A673 (cell line): ENCODE measurements around the gene ATAD3C. TPM values are rescaled to one million over a fixed set of nuclear protein-coding genes. Genes with fewer than 3 reads are reported as not detected.
"Not testable (repeated sequence)": the region's sequence is repeated elsewhere in the genome, so short reads cannot be mapped to it uniquely, and the experiment has no call there.

Experiments used
- BruUV-seq: library from RNA; stranded (reverse); fragments of 400-500 nt; replicated peaks from 2 replicates; lab custom pipeline; 2021; lab: Mats Ljungman, UMichigan
- CTCF ChIA-PET: fragments of 300-600 bp; sonication (Branson Sonifier 250); formaldehyde crosslinking; loops from one replicate; lab custom pipeline; 2022; ENCODE audit warnings: antibody characterized with exemption; lab: Charles Lee
- POLR2A ChIA-PET: fragments of 300-600 bp; sonication (Branson Sonifier 250); formaldehyde crosslinking; loops from one replicate; lab custom pipeline; 2022; ENCODE audit warnings: antibody characterized with exemption; ENCODE audit not compliant: low non-redundant PET; lab: Charles Lee
- DNase-seq: peaks from one replicate; pipeline ENCODE4 v3.0.0-alpha.2; 2015; ENCODE audit warnings: low spot score
- H3K27ac ChIP-seq: fragments of 200-600 bp; sonication (generic); 2 replicates; pipeline ENCODE4 v1.5.1; 2016; ENCODE audit warnings: mixed run types, low read depth, mild to moderate bottlenecking, mixed read lengths, antibody characterized with exemption, low read length; ENCODE audit not compliant: poor library complexity, severe bottlenecking
- H3K27me3 ChIP-seq: fragments of 200-600 bp; sonication (generic); replicated peaks from 2 replicates; pipeline ENCODE4 v1.6.1; 2017; ENCODE audit warnings: mixed run types, low read depth, mild to moderate bottlenecking, mixed read lengths, antibody characterized with exemption, low read length; ENCODE audit not compliant: insufficient read depth, poor library complexity
- H3K36me3 ChIP-seq: fragments of 200-600 bp; sonication (generic); 2 replicates; pipeline ENCODE4 v1.6.1; 2016; ENCODE audit warnings: mixed run types, mild to moderate bottlenecking, mixed read lengths, antibody characterized with exemption, low read length; ENCODE audit not compliant: insufficient read depth, poor library complexity, severe bottlenecking
- H3K4me1 ChIP-seq: fragments of 200-600 bp; sonication (generic); 2 replicates; pipeline ENCODE4 v1.6.1; 2017; ENCODE audit warnings: mixed run types, mild to moderate bottlenecking, mixed read lengths, antibody characterized with exemption, low read length; ENCODE audit not compliant: insufficient read depth, poor library complexity, severe bottlenecking
- H3K4me3 ChIP-seq: fragments of 200-600 bp; sonication (generic); 2 replicates; pipeline ENCODE4 v1.5.1; 2016; ENCODE audit warnings: low read depth, mixed run types, mild to moderate bottlenecking, mixed read lengths, low read length; ENCODE audit not compliant: poor library complexity, severe bottlenecking
- H3K9me3 ChIP-seq: fragments of 200-600 bp; sonication (generic); 2 replicates; pipeline ENCODE4 v1.6.1; 2016; ENCODE audit warnings: mixed run types, low read depth, mild to moderate bottlenecking, mixed read lengths, antibody characterized with exemption, low read length; ENCODE audit not compliant: poor library complexity, severe bottlenecking
- EZH2 ChIP-seq: fragments of 200-600 bp; sonication (generic); IDR thresholded peaks from 2 replicates; pipeline ENCODE4 v1.6.1; 2017; ENCODE audit warnings: borderline replicate concordance, low read depth, mild to moderate bottlenecking, mixed read lengths, antibody characterized with exemption, low read length; ENCODE audit not compliant: poor library complexity, severe bottlenecking
- intact Hi-C: fragments of 100-400 bp; cut with micrococcal nuclease; formaldehyde crosslinking; loops from one replicate; pipeline ENCODE4 v1.10.0; 2022; ENCODE audit not compliant: unreplicated experiment
- total RNA-seq: library from RNA; stranded (reverse); gene quantifications from 2 replicates; pipeline ENCODE4 v1.2.3, GENCODE V29; 2021
- TF ChIP-seq, protein P1 (sequence below): fragments of 300-800, 200-600 bp; sonication (generic); conservative IDR thresholded peaks from 2 replicates; pipeline ENCODE4 v1.5.1; 2017; ENCODE audit warnings: low read depth, mild to moderate bottlenecking, antibody characterized with exemption, low read length, moderate library complexity, mixed read lengths

Gene ATAD3C
- total RNA-seq, 1 experiment from 2014 or later = 0.39 TPM

DNA sequence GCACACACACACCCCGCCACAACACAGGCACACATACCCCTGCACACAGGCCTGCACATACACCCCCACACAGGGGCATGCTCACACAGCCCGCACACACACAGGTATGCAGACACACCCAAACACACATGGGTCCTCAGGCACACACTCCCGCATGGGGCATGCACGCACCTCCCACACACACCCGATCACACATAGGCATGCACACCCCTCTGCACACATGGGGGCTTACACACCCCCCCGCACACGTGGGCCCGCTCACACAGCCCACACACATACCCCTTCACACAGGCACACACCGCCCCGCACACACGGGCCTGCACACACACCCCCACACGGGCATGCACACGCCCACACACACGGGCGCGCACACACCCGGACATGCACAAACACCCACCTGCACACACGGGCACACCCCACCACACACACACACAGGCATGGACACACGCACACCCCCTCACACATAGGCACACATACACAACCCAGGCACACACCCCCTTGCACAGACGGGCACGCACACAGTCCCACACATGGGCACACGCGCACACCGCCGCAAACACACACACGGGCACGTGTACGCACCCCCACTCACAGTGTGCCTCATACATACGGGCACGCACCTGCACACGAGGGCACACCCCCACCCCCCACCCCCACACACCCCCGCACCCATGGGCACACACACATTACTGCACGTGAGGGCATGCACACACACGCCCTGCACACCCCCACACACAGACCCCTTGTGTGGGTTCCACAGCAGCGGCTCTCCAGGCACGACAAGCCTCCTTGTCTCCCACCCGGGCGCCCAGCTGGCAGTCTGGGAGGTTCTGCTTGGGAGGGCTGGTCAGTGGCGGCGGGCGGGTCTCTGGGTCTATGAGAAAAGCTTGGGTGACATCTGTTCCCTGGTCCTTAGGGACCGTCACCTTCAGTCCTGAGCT, 30.3 kb downstream of the ATAD3C start:
- POLR2A ChIA-PET = no interaction called here
- Histone ChIP-seq H3K27me3 (no peaks in the 10 kb centered on the region), H3K9me3 (no peaks in the 10 kb centered on the region), H3K4me3 (no peak overlapping the region), H3K36me3 (peaks cover 34% of the 10 kb centered on the region), H3K4me1 (no peaks in the 10 kb centered on the region), H3K27ac (no peak overlapping the region)
- CTCF ChIA-PET = no interaction called here
- no peak for DNase-seq
- TF ChIP-seq EZH2 = no peak
- TF ChIP-seq, protein P1, sequence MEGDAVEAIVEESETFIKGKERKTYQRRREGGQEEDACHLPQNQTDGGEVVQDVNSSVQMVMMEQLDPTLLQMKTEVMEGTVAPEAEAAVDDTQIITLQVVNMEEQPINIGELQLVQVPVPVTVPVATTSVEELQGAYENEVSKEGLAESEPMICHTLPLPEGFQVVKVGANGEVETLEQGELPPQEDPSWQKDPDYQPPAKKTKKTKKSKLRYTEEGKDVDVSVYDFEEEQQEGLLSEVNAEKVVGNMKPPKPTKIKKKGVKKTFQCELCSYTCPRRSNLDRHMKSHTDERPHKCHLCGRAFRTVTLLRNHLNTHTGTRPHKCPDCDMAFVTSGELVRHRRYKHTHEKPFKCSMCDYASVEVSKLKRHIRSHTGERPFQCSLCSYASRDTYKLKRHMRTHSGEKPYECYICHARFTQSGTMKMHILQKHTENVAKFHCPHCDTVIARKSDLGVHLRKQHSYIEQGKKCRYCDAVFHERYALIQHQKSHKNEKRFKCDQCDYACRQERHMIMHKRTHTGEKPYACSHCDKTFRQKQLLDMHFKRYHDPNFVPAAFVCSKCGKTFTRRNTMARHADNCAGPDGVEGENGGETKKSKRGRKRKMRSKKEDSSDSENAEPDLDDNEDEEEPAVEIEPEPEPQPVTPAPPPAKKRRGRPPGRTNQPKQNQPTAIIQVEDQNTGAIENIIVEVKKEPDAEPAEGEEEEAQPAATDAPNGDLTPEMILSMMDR = no peak
- BruUV-seq = no TSS peak
- intact Hi-C loops = no loop called here

DNA sequence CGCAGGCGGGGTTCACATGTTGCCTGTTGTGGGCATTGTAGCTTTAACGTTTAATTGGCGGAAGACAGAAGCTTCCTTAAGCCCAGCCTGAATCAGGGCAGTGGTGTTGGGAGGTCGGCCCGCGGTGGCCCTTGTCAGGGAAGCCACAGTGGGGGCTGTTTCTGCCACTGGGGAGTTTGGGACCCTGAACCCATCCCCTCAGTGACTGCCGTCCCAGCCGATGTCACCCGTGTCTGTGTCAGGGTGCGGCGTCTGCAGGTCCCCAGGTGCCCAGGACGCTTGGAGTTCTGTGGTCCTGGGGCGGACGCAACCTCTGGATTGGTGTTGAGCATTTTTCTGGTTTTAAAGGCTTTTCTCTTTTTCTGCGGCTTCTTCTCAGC, 31.0 kb downstream of the ATAD3C start:
- DNase-seq, BruUV-seq, H3K9me3 ChIP-seq, POLR2A ChIA-PET, H3K27me3 ChIP-seq, H3K4me1 ChIP-seq, intact Hi-C loops, H3K27ac ChIP-seq, H3K4me3 ChIP-seq, CTCF ChIA-PET: not testable (repeated sequence)
- H3K36me3 ChIP-seq = peaks cover 34% of the 10 kb centered on the region

DNA sequence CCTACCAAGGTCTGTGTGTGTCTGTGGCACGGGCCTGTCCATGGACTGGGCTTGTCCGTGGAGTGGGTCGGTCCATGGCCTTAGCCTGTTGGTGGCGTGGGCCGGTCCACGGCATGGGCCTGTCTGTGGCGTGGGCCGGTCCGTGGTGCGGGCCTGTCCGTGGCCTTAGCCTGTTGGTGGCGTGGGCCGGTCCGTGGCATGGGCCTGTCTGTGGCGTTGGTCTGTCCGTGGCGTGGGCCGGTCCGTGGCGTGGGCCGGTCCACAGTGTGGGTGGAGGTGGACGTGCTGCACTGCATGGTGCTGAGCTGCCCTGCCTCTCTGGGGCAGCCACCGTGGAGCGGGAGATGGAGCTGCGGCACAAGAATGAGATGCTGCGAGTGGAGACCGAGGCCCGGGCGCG, 32.3 kb downstream of the ATAD3C start:
- CTCF ChIA-PET, H3K9me3 ChIP-seq, H3K4me1 ChIP-seq, H3K4me3 ChIP-seq, BruUV-seq, H3K27me3 ChIP-seq, intact Hi-C loops, POLR2A ChIA-PET, DNase-seq, H3K27ac ChIP-seq: not testable (repeated sequence)
- peaks cover 34% of the 10 kb centered on the region for H3K36me3 ChIP-seq

DNA sequence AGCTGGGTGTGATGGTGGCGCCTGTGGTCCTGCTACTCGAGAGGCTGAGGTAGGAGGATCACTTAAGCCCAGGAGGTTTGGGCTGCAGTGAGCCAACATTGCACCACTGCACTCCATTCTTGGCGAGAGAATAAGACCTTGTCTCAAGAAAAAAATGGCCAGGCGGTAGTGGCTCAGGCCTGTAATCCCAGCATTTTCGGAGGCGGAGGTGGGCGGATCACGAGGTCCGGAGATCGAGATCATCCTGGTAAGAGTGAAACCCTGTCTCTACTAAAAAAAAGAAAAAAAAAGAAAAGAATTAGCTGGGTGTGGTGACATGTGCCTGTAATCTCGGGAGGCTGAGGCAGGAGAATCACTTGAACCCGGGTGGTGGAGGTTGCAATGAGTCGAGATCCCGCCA, 33.4 kb downstream of the ATAD3C start:
- Histone ChIP-seq H3K4me3 (no peak overlapping the region), H3K27ac (no peak overlapping the region), H3K9me3 (no peaks in the 10 kb centered on the region), H3K36me3 (peaks cover 37% of the 10 kb centered on the region), H3K4me1 (no peaks in the 10 kb centered on the region), H3K27me3 (no peaks in the 10 kb centered on the region)
- POLR2A ChIA-PET = no interaction called here
- intact Hi-C loops = no loop called here
- TF ChIP-seq EZH2 = no peak
- TF ChIP-seq, protein P1 = no peak
- no TSS peak for BruUV-seq
- DNase-seq = no peak
- CTCF ChIA-PET = no interaction called here
